Measurements from ENCODE around the gene GPR35. TPM values are rescaled to one million over a fixed set of nuclear protein-coding genes. Genes with fewer than 3 reads are reported as not detected.
A peak's percentile ranks its signal among the peaks of the same experiment; 100 is the strongest.

GPR35 gene
- total RNA-seq, 1 donor: 1.1 TPM

DNA sequence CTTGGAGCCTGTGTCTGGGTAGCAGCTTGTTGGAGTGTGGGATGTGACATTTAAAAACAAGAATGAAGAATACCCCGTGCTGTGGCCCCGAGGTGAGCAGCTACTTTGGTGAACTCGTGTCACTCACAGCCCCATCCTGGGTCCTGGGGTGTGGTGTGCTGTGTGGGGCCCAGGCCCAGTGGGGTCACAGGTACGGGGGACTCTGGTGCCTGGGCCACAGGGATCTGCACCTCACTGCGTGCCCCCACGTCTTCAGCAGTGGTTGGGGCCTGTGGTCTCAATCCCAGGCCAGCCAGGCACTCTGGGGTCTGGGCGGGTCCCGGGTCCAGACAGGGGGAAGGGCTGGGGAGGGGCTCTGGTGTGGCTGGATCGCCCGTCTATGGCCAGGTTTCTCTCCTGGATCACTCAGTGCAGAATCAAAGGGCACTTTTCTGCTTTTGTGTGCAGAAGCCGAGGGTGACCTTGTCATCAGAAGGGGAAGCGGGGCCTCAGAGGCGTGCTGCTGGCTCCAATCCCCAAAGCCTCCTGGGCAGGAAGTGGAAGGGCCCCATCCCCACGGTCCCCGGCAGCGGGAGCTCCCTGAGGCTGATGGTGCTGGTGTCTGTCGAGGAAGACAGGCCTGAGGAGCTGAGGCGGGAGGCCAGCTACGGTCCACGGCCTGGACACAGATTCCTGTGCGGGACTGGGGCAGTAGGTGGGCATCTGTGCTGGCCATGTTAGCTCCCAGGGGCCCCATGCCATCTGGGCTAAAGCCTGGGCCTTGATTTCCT, 1.4 kb downstream of the GPR35 start:
- no peak overlapping the region for H2AFZ ChIP-seq (ENCODE audit: low read length)
- no peak overlapping the region for H3K27ac ChIP-seq (ENCODE audit: low read depth, low read length)
- TF ChIP-seq, protein P1, sequence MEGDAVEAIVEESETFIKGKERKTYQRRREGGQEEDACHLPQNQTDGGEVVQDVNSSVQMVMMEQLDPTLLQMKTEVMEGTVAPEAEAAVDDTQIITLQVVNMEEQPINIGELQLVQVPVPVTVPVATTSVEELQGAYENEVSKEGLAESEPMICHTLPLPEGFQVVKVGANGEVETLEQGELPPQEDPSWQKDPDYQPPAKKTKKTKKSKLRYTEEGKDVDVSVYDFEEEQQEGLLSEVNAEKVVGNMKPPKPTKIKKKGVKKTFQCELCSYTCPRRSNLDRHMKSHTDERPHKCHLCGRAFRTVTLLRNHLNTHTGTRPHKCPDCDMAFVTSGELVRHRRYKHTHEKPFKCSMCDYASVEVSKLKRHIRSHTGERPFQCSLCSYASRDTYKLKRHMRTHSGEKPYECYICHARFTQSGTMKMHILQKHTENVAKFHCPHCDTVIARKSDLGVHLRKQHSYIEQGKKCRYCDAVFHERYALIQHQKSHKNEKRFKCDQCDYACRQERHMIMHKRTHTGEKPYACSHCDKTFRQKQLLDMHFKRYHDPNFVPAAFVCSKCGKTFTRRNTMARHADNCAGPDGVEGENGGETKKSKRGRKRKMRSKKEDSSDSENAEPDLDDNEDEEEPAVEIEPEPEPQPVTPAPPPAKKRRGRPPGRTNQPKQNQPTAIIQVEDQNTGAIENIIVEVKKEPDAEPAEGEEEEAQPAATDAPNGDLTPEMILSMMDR (IDR thresholded peaks at IDR 0.05; ENCODE audit: extremely low read depth, low read depth, low read length): no peak
- H3K27me3 ChIP-seq (ENCODE audit: insufficient read depth, low read length): no peaks in the 10 kb centered on the region
- H3K4me3 ChIP-seq (ENCODE audit: insufficient read depth, low read length): no peak overlapping the region
- H3K9me3 ChIP-seq (ENCODE audit: low read depth, low read length): no peaks in the 10 kb centered on the region
- no peaks in the 10 kb centered on the region for H4K20me1 ChIP-seq (ENCODE audit: insufficient read depth, low read length)
- DNase-seq (ENCODE audit: insufficient read length, low spot score, missing footprints): peak; percentile 77
- peaks cover 5% of the 10 kb centered on the region for H3K4me1 ChIP-seq (ENCODE audit: insufficient read depth, low read length)
- no peaks in the 10 kb centered on the region for H3K36me3 ChIP-seq (ENCODE audit: insufficient read depth, low read length)
- H3K4me2 ChIP-seq (ENCODE audit: insufficient read depth, low read length): no peak overlapping the region
- no peaks in the 10 kb centered on the region for H3K79me2 ChIP-seq (ENCODE audit: insufficient read depth, low read length)

DNA sequence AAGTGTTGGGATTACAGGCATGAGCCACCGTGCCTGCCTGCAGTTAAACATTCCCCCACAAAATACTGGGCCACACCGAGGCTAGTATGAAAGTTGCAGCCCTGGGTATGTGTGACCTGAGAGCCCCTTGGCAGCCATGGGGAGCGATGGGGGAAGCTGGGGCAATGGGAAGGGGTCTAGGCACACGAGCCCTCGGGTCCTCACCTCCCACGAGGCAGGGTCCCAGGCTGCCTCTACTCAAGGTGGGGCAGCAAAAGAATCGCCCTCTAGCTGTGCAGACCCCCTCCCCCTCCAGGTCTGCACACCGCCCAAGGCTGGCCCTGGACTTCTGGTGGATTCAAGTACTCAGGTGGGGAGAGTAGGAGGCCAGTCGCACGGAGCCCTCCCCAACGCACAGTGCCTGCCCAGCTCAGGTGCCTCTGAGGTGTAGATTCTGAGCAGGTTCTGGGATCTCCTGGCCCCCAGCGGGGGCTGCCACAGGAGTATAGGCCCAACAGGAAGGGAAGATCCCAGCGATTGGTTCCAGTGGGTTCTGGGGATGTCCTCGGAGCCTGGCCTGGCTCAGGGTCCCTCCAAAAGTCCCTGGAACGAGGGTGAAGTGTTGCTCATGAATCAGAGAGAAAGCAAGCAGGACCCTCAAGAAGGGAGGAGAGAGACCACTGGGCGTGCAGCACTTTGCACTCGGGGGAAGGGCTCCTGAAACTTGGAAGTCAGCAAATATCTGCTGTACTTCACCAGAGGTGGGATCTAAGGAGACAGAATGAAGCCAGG, 2.6 kb downstream of the GPR35 start:
- DNase-seq (ENCODE audit: insufficient read length, low spot score, missing footprints): peak; percentile 72
- Histone ChIP-seq H3K4me2 (ENCODE audit: insufficient read depth, low read length) (no peak overlapping the region), H2AFZ (ENCODE audit: low read length) (no peak overlapping the region), H4K20me1 (ENCODE audit: insufficient read depth, low read length) (no peaks in the 10 kb centered on the region), H3K4me1 (ENCODE audit: insufficient read depth, low read length) (peaks cover 5% of the 10 kb centered on the region), H3K36me3 (ENCODE audit: insufficient read depth, low read length) (no peaks in the 10 kb centered on the region), H3K27ac (ENCODE audit: low read depth, low read length) (no peak overlapping the region), H3K79me2 (ENCODE audit: insufficient read depth, low read length) (no peaks in the 10 kb centered on the region), H3K4me3 (ENCODE audit: insufficient read depth, low read length) (no peak overlapping the region), H3K27me3 (ENCODE audit: insufficient read depth, low read length) (no peaks in the 10 kb centered on the region), H3K9me3 (ENCODE audit: low read depth, low read length) (no peaks in the 10 kb centered on the region)
- TF ChIP-seq, protein P1 (IDR thresholded peaks at IDR 0.05; ENCODE audit: extremely low read depth, low read depth, low read length): no peak

DNA sequence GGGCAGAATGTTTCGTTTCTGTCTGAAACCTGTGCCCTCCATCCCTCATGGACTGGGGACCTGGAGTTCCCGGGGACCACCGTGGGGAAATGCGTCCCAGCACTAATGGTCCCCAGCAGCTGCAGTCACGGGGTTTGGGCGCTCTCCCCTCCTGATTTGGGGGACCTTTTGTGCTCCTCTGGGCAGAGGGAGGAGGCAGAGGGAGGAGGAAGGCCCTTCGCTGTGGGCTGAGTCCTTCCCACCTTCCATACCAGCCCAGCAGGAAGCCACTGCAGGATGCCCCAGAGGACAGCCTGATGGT, 3.2 kb downstream of the GPR35 start:
- no peak overlapping the region for H3K27ac ChIP-seq (ENCODE audit: low read depth, low read length)
- no peaks in the 10 kb centered on the region for H3K79me2 ChIP-seq (ENCODE audit: insufficient read depth, low read length)
- H3K9me3 ChIP-seq (ENCODE audit: low read depth, low read length): no peaks in the 10 kb centered on the region
- H4K20me1 ChIP-seq (ENCODE audit: insufficient read depth, low read length): no peaks in the 10 kb centered on the region
- peaks cover 5% of the 10 kb centered on the region for H3K4me1 ChIP-seq (ENCODE audit: insufficient read depth, low read length)
- H3K36me3 ChIP-seq (ENCODE audit: insufficient read depth, low read length): no peaks in the 10 kb centered on the region
- H2AFZ ChIP-seq (ENCODE audit: low read length): no peak overlapping the region
- TF ChIP-seq, protein P1 (IDR thresholded peaks at IDR 0.05; ENCODE audit: extremely low read depth, low read depth, low read length): no peak
- H3K4me2 ChIP-seq (ENCODE audit: insufficient read depth, low read length): no peak overlapping the region
- no peaks in the 10 kb centered on the region for H3K27me3 ChIP-seq (ENCODE audit: insufficient read depth, low read length)
- peak; percentile 51 for DNase-seq (ENCODE audit: insufficient read length, low spot score, missing footprints)
- H3K4me3 ChIP-seq (ENCODE audit: insufficient read depth, low read length): no peak overlapping the region

Measured in osteoblast (primary cell).